Vagina (tissue), 2 donors: Measurements from ENCODE around the gene NME3.

Experiments
- POLR2AphosphoS5 ChIP-seq, 2 donors: sonication (generic); formaldehyde crosslinking; IDR thresholded peaks; one replicate each; pipeline ENCODE4 v1.9.0; 2017; ENCODE audit warnings: antibody characterized with exemption in 2 of 2, mild to moderate bottlenecking in 2 of 2, low read depth in 1 of 2; ENCODE audit not compliant: insufficient read depth in 1 of 2
- TF ChIP-seq, protein P1 (sequence below), 3 experiments: fragments of 450-650 bp in 2 of 3; fragments of 200-600 bp in 1 of 3; sonication (generic) in 1 of 3; IDR thresholded peaks; one replicate each; pipeline ENCODE4 v1.5.1; 2017 to 2019; ENCODE audit warnings: antibody characterized with exemption in 3 of 3, mild to moderate bottlenecking in 2 of 3, moderate library complexity in 2 of 3

DNA sequence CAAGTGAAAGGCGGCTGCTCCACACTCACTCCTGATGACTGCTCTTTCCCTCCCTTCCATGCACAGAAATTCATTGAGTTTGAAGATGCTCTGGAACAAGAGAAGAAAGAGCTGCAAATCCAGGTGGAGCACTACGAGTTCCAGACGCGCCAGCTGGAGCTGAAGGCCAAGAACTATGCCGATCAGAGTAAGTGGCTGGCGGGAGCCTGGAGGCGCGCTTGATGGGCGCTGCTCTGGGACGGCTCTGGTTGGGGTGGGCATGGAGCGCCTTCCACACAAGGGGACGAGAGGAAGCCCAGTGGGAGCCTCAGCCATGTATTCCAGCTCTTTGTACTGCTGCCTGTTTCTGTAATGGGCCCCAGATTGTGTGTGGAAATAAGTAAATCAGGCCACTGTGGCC, 46.9 kb downstream of the NME3 start:
- TF ChIP-seq, protein P1, sequence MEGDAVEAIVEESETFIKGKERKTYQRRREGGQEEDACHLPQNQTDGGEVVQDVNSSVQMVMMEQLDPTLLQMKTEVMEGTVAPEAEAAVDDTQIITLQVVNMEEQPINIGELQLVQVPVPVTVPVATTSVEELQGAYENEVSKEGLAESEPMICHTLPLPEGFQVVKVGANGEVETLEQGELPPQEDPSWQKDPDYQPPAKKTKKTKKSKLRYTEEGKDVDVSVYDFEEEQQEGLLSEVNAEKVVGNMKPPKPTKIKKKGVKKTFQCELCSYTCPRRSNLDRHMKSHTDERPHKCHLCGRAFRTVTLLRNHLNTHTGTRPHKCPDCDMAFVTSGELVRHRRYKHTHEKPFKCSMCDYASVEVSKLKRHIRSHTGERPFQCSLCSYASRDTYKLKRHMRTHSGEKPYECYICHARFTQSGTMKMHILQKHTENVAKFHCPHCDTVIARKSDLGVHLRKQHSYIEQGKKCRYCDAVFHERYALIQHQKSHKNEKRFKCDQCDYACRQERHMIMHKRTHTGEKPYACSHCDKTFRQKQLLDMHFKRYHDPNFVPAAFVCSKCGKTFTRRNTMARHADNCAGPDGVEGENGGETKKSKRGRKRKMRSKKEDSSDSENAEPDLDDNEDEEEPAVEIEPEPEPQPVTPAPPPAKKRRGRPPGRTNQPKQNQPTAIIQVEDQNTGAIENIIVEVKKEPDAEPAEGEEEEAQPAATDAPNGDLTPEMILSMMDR (IDR thresholded peaks at IDR 0.05), result no peak
- TF ChIP-seq POLR2AphosphoS5 (IDR thresholded peaks at IDR 0.05; ENCODE audit: insufficient read depth in 1 of 2, low read depth in 1 of 2), result no peak
